ENCODE measurements around the gene GLRX3. TPM values are rescaled to one million over a fixed set of nuclear protein-coding genes. Genes with fewer than 3 reads are reported as not detected.

The GLRX3 gene
- total and polyA plus RNA-seq, 2 donors (not counting 3 experiments of a cell fraction or from before 2014, with no cell fraction given) = 71.6 to 132 TPM

- no peaks in the 10 kb centered on the region for H4K20me1 ChIP-seq (replicated peaks; ENCODE audit: control insufficient read depth, extremely low read depth, insufficient read depth, low read length)
- FAIRE-seq (no peak), DNase-seq (ENCODE audit: low read depth, low spot score) (no peak)
- H3K4me3 ChIP-seq (replicated peaks in 1 of 3; ENCODE audit: insufficient read depth in 1 of 3, low read depth in 1 of 3, low read length in 3 of 3) = no peak overlapping the region
- no peak overlapping the region for H3K4me2 ChIP-seq (ENCODE audit: insufficient read depth, low read length)
- no peaks in the 10 kb centered on the region for H3K79me2 ChIP-seq (ENCODE audit: control insufficient read depth, insufficient read depth, low read length)
- H3K27ac ChIP-seq (ENCODE audit: insufficient read depth, low read depth, low read length) = no peak overlapping the region
- dilution Hi-C loops (cut with MboI; ENCODE audit: extremely low pct_ligation_motif_present, low sequenced_read_pairs) (no loop called here), intact Hi-C loops (cut with micrococcal nuclease) (no loop called here)
- TF ChIP-seq EZH2 (IDR thresholded peaks at IDR 0.05; ENCODE audit: borderline replicate concordance, low read depth, low read length, severe bottlenecking) (no peak), JUN (IDR thresholded peaks at IDR 0.05; ENCODE audit: borderline replicate concordance, insufficient read depth, insufficient read length, low read depth) (no peak), GATA2 (IDR thresholded peaks at IDR 0.05; ENCODE audit: insufficient read depth, insufficient read length, low read depth, low read length) (no peak), MYC (IDR thresholded peaks at IDR 0.05; ENCODE audit: low read depth, low read length) (no peak), POLR2AphosphoS5 (IDR thresholded peaks at IDR 0.05; ENCODE audit: insufficient read depth, low read depth, low read length) (no peak), FOS (IDR thresholded peaks at IDR 0.05; ENCODE audit: borderline replicate concordance, insufficient read depth, low read length) (no peak), POLR2A (IDR thresholded peaks at IDR 0.05; ENCODE audit: low read depth, low read length) (no peak), CTCF (IDR thresholded peaks at IDR 0.05; ENCODE audit: extremely low read depth in 1 of 2, insufficient read depth in 1 of 2, low read depth in 1 of 2, low read length in 2 of 2) (no peak), MAX (IDR thresholded peaks at IDR 0.05; ENCODE audit: insufficient read depth, insufficient read length) (no peak)
- no TSS peak for BruUV-seq (replicated peaks)
- ChIA-PET POLR2A (no interaction called here), CTCF (interaction anchor here (1.6 kb wide), 1 partner anchor 11 kb away, joined by 6 read pairs; the partner anchor contains the start of gene C10orf143)
- H2AFZ ChIP-seq (ENCODE audit: low read depth, low read length) = no peak overlapping the region
- H3K9me1 ChIP-seq (replicated peaks; ENCODE audit: control insufficient read depth, extremely low read depth, insufficient read depth, low read length) = no peaks in the 10 kb centered on the region
- H3K36me3 ChIP-seq (ENCODE audit: control insufficient read depth in 2 of 2, extremely low read depth in 1 of 2, insufficient read depth in 2 of 2, low read length in 2 of 2) = no peaks in the 10 kb centered on the region
- peaks cover 0 to 3% of the 10 kb centered on the region in 2 experiments for H3K27me3 ChIP-seq (ENCODE audit: control insufficient read depth in 2 of 2, insufficient read depth in 2 of 2, low read length in 2 of 2)
- no peaks in the 10 kb centered on the region for H3K9me3 ChIP-seq (replicated peaks; ENCODE audit: control insufficient read depth, insufficient read depth, low read length)
- no peaks in the 10 kb centered on the region for H3K4me1 ChIP-seq (ENCODE audit: control insufficient read depth, extremely low read depth, insufficient read depth, low read length)
- no peak overlapping the region for H3K9ac ChIP-seq (replicated peaks; ENCODE audit: extremely low read depth, insufficient read depth, low read length)
Observed at GRCh38 chr10:130121486-130122079, 14.6 kb upstream of the GLRX3 start.

Data from endothelial cell of umbilical vein (primary cell).